ENCODE results near the gene RBBP8NL.

RBBP8NL gene

DNA sequence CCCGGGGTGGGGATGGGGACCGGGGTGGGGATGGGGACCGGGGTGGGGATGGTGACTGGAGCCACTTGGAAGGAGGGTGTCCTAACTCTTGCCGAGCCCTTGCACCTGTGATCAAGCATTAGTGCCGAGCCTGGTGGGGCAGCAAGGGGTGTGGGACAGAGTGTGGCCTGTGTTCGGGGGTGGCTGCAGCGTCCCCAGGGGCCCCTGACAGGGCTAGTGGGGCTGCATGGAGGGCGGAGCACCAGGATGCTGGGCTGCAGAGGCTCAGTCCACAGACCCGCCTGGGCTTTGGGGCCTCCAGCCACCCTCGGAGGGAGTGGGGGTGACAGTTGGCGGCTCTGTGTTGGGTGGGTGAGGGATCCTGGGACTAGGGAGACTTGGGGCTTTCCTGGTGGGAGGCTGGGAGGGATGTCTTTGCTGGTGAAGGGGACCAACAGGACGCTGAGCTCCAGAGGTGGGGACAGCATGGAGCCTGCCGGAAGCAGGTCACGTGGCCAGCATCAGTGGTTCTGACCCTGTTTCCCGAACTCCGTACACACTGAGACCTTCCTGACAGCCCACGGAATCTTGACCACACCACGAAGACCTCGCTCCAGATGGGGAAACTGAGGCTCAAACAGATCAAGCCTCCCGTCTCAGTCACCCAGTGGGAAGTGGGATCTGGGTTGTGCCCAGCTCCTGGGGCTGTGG lies 4.6 kb downstream of the RBBP8NL start:
- no peak for DNase-seq (ENCODE audit: low read depth in 3 of 3)

DNA sequence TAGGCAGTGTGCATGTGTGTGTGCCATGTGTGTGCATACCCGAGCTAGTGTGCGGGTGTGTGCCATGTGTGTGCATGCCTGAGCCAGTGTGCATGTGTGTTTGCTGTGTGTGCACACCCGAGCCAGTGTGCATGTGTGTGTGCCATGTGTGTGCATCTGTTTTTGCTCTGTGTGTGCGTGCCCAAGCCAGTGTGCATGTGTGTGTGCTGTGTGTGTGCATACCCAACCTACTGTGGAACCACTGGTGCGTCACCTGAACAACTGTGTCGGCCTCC lies 5.7 kb downstream of the RBBP8NL start:
- no peak for DNase-seq (ENCODE audit: low read depth in 3 of 3)

- no peak for DNase-seq (ENCODE audit: low read depth in 3 of 3)
These were observed 6.3 kb downstream of the RBBP8NL start for GRCh38 chr20:62420846-62421715.

- DNase-seq (ENCODE audit: low read depth in 3 of 3) = no peak
These were observed 7.6 kb downstream of the RBBP8NL start for GRCh38 chr20:62419759-62420158.

DNA sequence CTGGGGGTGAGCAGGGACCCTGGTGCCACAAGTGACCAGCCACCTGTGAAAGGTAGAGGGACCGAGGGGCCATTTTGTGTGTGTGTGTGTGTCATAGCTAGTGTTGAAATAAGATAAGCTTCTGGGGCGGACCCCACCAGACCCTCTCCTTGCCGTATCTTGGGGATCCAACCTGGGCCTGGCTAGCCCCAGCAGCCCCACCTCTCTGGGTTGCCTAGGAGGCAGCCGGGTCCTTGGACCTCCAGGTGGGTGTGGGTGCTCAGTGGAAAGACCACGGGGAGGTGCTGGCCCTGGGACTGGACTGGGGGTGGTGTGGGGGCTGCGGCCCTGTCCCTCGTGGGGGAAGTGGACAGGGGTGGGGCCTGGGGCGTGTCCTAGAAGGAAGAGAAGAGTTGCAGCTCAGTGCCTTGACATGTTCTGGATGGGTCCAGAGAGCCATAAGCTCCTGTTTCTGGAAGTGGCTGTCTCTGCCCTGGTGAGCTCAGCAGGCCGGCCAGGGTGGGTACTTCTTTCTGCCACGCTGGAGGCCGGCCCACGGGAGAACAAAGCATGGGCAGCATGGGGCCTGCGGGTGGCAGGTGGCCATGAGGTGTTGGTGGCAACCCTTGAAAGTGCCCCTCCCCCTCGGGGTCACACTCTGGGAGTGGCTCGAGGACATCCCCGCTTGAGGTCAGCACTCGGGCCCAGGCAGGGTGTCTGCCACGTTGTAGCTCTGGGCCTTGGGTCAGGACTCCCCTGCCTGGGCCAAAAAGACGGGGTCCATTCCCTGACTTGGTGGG lies 8.4 kb downstream of the RBBP8NL start:
- no peak for DNase-seq (ENCODE audit: low read depth in 3 of 3)

- DNase-seq (ENCODE audit: low read depth in 3 of 3) = no peak
These were observed 9.2 kb downstream of the RBBP8NL start for GRCh38 chr20:62417981-62418708.

GRCh38 chr20:62416651-62417637 lies 10.4 kb downstream of the RBBP8NL start:
- no peak for DNase-seq (ENCODE audit: low read depth in 3 of 3)

GRCh38 chr20:62415354-62416111 lies 11.8 kb downstream of the RBBP8NL start:
- DNase-seq (ENCODE audit: low read depth in 3 of 3) = no peak

DNA sequence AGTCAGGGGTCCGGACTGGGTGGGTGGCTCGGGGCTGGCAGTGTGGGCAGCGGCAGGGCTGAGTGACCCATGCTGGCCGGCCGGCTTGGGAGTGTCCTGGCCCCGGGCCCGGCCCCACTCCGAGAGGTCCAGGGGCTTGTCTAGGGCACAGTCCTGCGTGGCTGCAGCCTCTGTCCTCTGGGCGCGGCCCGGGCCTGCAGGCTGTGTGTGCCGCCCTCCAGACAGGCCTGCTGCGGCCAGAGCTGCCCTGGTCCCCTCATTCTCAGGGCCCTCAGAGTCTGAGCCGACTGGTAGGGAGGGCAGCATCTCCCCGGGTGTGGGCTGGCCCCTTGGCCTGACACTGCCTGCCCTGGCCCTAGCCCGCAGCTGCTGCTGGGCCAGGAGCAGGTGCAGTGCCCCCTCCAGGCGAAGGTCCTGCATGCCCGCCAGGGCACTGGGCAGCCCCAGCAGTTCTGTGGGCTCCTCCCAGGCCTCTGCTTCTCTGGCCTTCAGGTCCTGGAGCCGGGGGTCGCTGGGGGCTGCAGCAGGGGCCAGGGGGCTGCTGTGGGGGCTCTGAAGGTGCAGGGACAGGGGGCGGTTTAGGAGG lies 13.3 kb downstream of the RBBP8NL start:
- DNase-seq (ENCODE audit: low read depth in 3 of 3) = no peak

DNA sequence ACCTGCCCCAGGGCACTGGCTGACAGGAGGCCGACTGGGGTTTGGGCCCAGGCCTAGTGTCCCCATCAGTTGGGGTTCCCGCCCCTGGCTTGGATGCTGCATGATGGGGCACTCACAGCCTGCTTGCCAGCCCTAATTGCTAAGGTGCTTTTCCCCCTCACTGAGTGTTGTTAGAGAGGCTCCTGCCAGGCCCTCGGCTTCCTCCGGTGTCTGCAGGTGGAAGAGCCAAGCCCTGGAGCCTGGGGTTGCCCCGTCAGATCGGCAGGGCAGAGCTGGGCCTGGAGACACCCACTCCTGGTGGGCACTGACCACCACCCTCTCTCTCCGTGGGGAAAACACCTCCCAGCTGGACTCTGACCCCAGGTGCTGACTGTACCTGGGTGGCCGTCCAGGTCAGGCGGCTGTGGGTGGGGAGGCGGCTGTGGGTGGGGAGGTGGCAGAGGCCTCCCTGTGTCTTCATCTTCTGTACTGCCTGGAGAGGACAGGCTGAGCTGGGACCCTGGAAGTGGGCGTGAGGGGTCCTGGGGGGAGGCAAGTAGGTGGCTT lies 14.2 kb downstream of the RBBP8NL start:
- no peak for DNase-seq (ENCODE audit: low read depth in 3 of 3)

DNA sequence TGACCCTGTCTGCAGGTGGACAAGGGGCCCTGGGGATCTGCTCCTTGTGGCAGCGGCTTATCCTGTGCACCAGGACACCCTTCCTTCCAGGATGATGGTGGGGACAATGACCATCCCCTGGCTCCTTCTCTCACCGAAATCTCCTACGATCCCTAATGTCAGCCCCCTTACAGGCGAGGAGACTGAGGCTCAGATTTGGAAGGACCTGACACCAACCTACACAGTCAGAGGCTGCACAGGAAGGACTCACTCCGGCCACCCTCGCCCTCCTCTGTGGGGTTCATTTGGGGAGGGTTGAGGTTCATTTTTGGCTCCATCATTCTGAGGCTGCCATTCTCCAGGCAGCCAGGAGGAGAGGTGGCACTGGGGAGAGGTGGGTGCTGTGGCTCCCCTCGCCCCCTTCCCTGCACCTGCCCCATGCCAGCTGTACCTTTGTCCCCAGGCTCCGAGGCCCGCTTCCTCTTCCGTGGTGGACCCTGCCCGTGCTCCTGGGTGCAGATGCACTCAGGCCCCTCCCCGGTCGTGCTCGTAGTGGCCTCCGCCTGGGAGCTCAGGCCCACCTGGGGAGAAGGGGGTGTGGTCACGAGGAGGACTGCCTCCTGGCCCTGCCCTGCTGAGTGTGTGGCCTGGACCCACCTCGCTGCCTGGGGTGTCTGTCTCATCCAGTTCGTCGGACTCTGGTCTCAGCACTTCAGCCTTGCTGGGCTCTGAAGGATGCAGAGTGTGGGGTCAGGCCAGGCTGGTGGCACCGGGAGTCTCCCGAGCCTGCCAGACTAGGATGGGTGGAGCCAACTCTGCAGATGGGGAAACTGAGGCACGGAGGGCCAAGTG lies 14.9 kb downstream of the RBBP8NL start:
- no peak for DNase-seq (ENCODE audit: low read depth in 3 of 3)

GRCh38 chr20:62411479-62412193 lies 15.7 kb downstream of the RBBP8NL start:
- no peak for DNase-seq (ENCODE audit: low read depth in 3 of 3)

- DNase-seq (ENCODE audit: low read depth in 3 of 3) = no peak
These were observed 16.4 kb downstream of the RBBP8NL start for GRCh38 chr20:62410746-62411478.

DNA sequence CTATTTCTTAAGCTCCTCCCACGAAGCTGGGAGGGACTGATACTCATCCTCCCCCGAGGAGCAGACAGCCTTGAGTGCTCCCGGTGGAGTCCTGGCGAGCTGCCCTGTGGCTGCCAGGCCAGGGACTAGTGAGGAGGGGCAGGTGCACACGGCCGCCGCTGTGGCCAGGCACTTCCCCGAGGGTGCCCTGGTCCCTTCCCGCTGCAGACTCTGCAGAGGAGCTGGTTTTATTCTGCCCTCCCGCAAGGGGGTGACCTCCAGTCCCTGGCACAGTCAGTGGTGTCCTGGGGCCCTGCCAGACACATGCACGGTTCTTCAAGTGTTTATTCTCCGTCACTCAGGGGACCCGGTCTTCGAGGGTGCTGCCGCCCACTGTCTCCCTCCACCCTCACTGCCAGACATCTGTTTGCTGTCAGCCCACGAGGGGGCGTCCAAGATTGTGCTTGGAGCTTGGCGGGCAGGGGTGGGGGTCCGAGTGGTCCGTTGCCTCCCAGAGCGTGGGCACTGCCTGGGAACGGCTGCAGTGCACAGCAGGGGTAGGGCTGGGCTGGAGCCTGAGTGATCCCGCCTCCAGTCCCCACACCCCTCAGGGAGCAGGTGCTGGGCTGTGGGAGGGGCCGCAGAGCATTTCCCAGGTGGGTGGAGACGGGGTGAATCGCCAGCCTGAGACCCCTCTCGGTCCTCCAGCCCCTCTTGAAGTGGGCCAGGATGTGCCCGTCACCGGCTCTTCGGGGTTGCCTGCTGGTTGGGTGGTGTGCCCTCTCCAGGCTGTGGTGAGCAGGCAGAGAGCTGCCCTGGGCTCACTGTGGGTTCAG lies 17.2 kb downstream of the RBBP8NL start:
- DNase-seq (ENCODE audit: low read depth in 3 of 3) = no peak

DNA sequence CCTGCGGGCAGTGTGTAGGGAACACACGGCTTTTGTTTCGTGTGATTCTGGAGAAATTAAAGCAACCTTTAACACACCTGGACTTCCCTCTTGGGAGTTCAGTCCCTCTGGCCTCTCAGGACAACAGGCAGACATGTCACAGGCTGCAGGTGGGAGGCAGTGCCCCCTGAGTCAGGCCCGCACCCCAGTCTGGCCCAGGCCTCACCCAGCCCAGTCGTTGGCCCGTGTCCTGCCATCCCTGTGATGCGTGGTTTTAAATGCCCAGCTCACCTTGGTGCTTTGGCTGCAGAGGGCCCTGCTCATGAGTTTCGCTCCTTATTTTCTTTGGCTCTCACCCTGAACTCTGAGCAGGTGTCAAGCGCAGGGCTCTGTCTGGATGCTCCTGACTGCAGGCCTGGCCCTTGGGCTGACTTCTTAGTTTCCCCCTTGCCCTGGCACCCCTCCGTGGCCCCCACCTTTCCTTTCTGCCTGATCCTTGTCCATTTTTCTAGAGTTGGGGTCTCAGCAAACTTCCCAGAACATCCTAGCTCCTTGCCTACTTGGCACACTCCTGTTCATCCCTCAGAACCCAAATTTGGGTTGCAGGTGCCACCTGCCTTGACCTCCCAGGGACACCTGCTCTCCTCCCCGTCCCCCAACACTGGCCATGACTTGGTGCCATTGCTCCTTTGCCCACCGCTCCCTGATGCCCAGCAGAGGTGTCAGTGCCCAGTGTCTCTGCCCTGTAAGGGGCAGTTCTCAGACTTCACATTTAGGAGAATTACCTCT lies 18.1 kb downstream of the RBBP8NL start:
- DNase-seq (ENCODE audit: low read depth in 3 of 3) = no peak
